Panc1 (cell line): ENCODE results near the gene RASGEF1C. TPM values are rescaled to one million over a fixed set of nuclear protein-coding genes. Genes with fewer than 3 reads are reported as not detected.

ENCODE experiments used
- ATAC-seq: fragments of 200-7000 bp; cut with Tn5 transposase; 2 replicates; pipeline ENCODE4 v1.9.1; 2020; ENCODE audit warnings: mild to moderate bottlenecking, moderate library complexity
- BruUV-seq: library from RNA; stranded (reverse); fragments of 400-500 nt; replicated peaks from 2 replicates; lab custom pipeline; 2021; lab: Mats Ljungman, UMichigan
- CTCF ChIA-PET: fragments of 300-600 bp; sonication (Branson Sonifier 250); formaldehyde crosslinking; loops from one replicate; lab custom pipeline; 2022; ENCODE audit warnings: antibody characterized with exemption; lab: Charles Lee
- POLR2A ChIA-PET: fragments of 300-600 bp; sonication (Branson Sonifier 250); formaldehyde crosslinking; loops from one replicate; lab custom pipeline; 2022; ENCODE audit warnings: antibody characterized with exemption; lab: Charles Lee
- DNase-seq: peaks from one replicate; pipeline ENCODE4 v3.0.0-alpha.2; 2010; ENCODE audit warnings: low read depth, low spot score
- H3K27ac ChIP-seq: 2 replicates; pipeline ENCODE4 v1.5.1; 2011; ENCODE audit warnings: mild to moderate bottlenecking, low read length, inconsistent platforms
- H3K27me3 ChIP-seq: fragments of 200-500 bp; sonication (Bioruptor generic); 2 replicates; pipeline ENCODE4 v1.6.0; 2014; ENCODE audit warnings: low read length, inconsistent platforms; ENCODE audit not compliant: control insufficient read depth, insufficient read depth
- H3K36me3 ChIP-seq: fragments of 200-500 bp; sonication (Bioruptor generic); 2 replicates; pipeline ENCODE4 v1.5.1; 2014; ENCODE audit warnings: inconsistent platforms, mild to moderate bottlenecking, low read length, moderate library complexity; ENCODE audit not compliant: control insufficient read depth, insufficient read depth
- H3K4me1 ChIP-seq: 2 replicates; pipeline ENCODE4 v1.5.1; 2011; ENCODE audit warnings: inconsistent platforms, mild to moderate bottlenecking, low read length, moderate library complexity; ENCODE audit not compliant: control insufficient read depth, insufficient read depth
- H3K4me3 ChIP-seq, 2 experiments: 2 replicates each; pipeline ENCODE4 v1.5.1; 2011 to 2012; ENCODE audit warnings: low read depth in 2 of 2, low read length in 2 of 2, mild to moderate bottlenecking in 2 of 2, inconsistent platforms in 1 of 2, moderate library complexity in 1 of 2
- H3K9me3 ChIP-seq: fragments of 200-500 bp; sonication (Bioruptor generic); 2 replicates; pipeline ENCODE4 v1.5.1; 2014; ENCODE audit warnings: low read depth, mild to moderate bottlenecking, inconsistent platforms, low read length, moderate library complexity; ENCODE audit not compliant: control insufficient read depth, insufficient read depth
- POLR2AphosphoS5 ChIP-seq: IDR thresholded peaks from 2 replicates; pipeline ENCODE4 v1.6.1; 2012; ENCODE audit warnings: mild to moderate bottlenecking, low read depth, low read length, moderate library complexity
- SIN3A ChIP-seq: IDR thresholded peaks from 2 replicates; pipeline ENCODE4 v1.6.1; 2012; ENCODE audit warnings: low read depth, mild to moderate bottlenecking, low read length, moderate library complexity, borderline replicate concordance; ENCODE audit not compliant: insufficient read depth
- TCF7L2 ChIP-seq: IDR thresholded peaks from 2 replicates; pipeline ENCODE4 v1.6.1; 2011; ENCODE audit warnings: mild to moderate bottlenecking, low read depth, low read length, inconsistent platforms
- in situ Hi-C: cut with HindIII; loops from 2 replicates; pipeline ENCODE4 v1.10.0; 2016; ENCODE audit warnings: low sequenced_read_pairs, low pct_unique_long_range_greater_than_20kb
- intact Hi-C: fragments of 100-400 bp; cut with micrococcal nuclease; formaldehyde crosslinking; loops from one replicate; pipeline ENCODE4 v1.10.0; 2022; ENCODE audit not compliant: unreplicated experiment
- total RNA-seq: library from RNA; stranded (reverse); gene quantifications from one replicate; pipeline ENCODE4 v1.2.1, GENCODE V29; 2021; ENCODE audit not compliant: unreplicated experiment
- TF ChIP-seq, protein P1 (sequence below): fragments of 450-650 bp; IDR thresholded peaks from 2 replicates; pipeline ENCODE4 v1.5.1; 2017; ENCODE audit warnings: mild to moderate bottlenecking
- TF ChIP-seq, protein P2 (sequence below), 2 experiments: IDR thresholded peaks; 2 replicates each; pipeline ENCODE4 v1.6.1; 2011 to 2012; ENCODE audit warnings: low read depth in 2 of 2, control low read depth in 1 of 2, low read length in 1 of 2, mild to moderate bottlenecking in 1 of 2, moderate library complexity in 1 of 2; ENCODE audit not compliant: insufficient read depth in 1 of 2

The RASGEF1C gene
- total RNA-seq, 1 experiment from 2014 or later, result 0.49 TPM

DNA sequence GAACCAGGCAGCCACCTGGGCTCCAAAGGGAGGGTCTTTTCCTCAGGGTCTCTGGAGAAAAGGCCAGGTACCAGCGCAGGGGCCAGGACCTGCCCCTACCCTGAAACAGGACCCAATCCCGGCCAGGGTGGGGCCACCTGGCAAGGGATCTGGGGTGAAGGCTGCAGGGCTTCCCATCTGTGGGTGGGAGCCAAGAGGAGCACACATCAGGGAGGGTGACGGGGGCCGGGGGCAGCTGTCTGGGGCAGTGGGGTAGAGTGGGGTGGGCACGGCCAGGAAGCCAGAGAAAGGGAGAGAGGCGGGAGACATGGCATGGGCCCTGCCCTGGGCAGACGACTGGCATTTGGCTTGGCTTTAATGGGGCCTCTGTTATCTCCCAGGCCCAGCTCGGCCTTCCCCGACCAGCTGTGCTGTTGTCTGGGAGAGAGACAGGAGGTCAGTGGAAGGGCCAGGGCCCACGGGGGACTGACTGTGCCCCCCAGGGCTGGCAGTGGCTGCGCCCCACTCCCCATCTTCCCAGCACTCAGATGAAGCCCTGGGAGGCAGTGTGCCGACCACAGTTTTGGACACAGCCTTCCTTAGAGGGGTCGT is 80.2 kb downstream of the RASGEF1C start:
- H3K4me1 ChIP-seq, result peaks cover 7% of the 10 kb centered on the region
- ATAC-seq (no peak), DNase-seq (no peak)
- intact Hi-C loops, result loop anchor here (5.0 to 10.0 kb wide), 2 partner anchors 79 to 186 kb away; partner anchors contain the start of gene RASGEF1C
- H3K27me3 ChIP-seq, result peaks cover 2% of the 10 kb centered on the region
- H3K27ac ChIP-seq, result no peak overlapping the region
- H3K4me3 ChIP-seq, result no peak overlapping the region
- in situ Hi-C loops, result no loop called here
- TF ChIP-seq TCF7L2, result no peak
- no peak for TF ChIP-seq POLR2AphosphoS5
- TF ChIP-seq, protein P1, sequence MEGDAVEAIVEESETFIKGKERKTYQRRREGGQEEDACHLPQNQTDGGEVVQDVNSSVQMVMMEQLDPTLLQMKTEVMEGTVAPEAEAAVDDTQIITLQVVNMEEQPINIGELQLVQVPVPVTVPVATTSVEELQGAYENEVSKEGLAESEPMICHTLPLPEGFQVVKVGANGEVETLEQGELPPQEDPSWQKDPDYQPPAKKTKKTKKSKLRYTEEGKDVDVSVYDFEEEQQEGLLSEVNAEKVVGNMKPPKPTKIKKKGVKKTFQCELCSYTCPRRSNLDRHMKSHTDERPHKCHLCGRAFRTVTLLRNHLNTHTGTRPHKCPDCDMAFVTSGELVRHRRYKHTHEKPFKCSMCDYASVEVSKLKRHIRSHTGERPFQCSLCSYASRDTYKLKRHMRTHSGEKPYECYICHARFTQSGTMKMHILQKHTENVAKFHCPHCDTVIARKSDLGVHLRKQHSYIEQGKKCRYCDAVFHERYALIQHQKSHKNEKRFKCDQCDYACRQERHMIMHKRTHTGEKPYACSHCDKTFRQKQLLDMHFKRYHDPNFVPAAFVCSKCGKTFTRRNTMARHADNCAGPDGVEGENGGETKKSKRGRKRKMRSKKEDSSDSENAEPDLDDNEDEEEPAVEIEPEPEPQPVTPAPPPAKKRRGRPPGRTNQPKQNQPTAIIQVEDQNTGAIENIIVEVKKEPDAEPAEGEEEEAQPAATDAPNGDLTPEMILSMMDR, result no peak
- TF ChIP-seq, protein P2, sequence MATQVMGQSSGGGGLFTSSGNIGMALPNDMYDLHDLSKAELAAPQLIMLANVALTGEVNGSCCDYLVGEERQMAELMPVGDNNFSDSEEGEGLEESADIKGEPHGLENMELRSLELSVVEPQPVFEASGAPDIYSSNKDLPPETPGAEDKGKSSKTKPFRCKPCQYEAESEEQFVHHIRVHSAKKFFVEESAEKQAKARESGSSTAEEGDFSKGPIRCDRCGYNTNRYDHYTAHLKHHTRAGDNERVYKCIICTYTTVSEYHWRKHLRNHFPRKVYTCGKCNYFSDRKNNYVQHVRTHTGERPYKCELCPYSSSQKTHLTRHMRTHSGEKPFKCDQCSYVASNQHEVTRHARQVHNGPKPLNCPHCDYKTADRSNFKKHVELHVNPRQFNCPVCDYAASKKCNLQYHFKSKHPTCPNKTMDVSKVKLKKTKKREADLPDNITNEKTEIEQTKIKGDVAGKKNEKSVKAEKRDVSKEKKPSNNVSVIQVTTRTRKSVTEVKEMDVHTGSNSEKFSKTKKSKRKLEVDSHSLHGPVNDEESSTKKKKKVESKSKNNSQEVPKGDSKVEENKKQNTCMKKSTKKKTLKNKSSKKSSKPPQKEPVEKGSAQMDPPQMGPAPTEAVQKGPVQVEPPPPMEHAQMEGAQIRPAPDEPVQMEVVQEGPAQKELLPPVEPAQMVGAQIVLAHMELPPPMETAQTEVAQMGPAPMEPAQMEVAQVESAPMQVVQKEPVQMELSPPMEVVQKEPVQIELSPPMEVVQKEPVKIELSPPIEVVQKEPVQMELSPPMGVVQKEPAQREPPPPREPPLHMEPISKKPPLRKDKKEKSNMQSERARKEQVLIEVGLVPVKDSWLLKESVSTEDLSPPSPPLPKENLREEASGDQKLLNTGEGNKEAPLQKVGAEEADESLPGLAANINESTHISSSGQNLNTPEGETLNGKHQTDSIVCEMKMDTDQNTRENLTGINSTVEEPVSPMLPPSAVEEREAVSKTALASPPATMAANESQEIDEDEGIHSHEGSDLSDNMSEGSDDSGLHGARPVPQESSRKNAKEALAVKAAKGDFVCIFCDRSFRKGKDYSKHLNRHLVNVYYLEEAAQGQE (IDR thresholded peaks at IDR 0.05; ENCODE audit: insufficient read depth in 1 of 2, low read depth in 2 of 2, low read length in 1 of 2), result no peak
- no peak for TF ChIP-seq SIN3A
- ChIA-PET POLR2A (interaction anchor here (0.6 kb wide), 1 partner anchor 11 kb away, joined by 12 read pairs; no protein-coding TSS in a partner anchor), CTCF (interaction anchor here (0.6 to 2.3 kb wide), 2 partner anchors 50 to 80 kb away, joined by 7 to 10 read pairs; partner anchors contain the start of gene RASGEF1C)
- H3K36me3 ChIP-seq, result no peaks in the 10 kb centered on the region
- H3K9me3 ChIP-seq, result no peaks in the 10 kb centered on the region
- no TSS peak for BruUV-seq

DNA sequence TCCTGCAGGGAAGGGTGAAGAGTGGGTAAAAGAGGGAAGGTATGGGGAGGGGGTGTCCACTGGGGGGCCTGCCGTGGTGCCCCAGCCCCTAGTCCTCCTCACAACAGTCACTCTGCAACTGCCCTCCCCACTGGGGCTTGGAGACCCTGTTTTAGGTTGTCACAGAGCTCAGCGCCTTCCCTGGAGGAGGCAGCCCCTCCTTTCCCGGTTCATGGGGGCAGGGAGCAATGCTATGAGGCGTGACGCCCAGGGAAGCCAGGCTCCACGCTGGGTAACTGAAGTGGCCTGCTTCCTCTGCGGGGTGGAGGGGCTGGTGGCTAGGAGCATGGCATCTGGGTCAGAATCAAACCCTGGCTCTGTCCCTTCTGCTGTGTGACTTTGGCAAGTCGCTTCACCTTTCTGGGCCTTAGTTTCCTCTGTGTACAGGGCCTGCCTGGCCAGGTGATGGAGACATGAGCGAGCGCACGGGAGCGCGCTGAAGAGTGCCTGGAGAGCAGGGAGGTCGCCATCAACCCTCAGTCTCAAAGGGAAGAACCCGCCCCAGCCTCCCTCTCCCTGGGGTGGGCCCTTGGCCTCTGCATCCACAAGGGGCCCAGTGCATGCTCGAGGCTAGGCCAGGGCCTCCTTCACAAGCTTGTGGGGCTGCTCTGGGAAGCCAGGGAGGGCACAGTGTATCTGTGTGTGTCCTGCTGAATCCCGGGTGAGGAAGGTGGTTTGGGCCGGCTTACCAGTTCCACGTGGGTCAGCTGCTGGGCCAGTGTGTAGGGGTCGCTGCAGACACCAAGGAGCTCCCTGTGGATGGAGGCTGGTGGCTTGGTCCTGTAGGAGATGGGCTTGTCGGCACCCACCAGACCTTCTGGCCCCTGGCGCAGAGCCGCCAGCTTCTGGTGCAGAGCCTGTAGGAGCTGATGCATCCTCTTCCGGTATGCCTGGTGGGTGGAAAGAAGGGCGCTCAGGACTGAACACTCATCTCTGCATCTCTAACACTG is 81.0 kb downstream of the RASGEF1C start:
- Histone ChIP-seq H3K36me3 (no peaks in the 10 kb centered on the region), H3K9me3 (no peaks in the 10 kb centered on the region), H3K4me1 (peaks cover 7% of the 10 kb centered on the region), H3K27ac (no peak overlapping the region), H3K27me3 (peaks cover 9% of the 10 kb centered on the region), H3K4me3 (no peak overlapping the region)
- intact Hi-C loops (loop anchor here (5.0 to 10.0 kb wide), 2 partner anchors 79 to 187 kb away; partner anchors contain the start of gene RASGEF1C), in situ Hi-C loops (no loop called here)
- TF ChIP-seq, protein P1, result no peak
- TF ChIP-seq POLR2AphosphoS5 (no peak), SIN3A (no peak), TCF7L2 (no peak)
- TF ChIP-seq, protein P2 (IDR thresholded peaks at IDR 0.05; ENCODE audit: insufficient read depth in 1 of 2, low read depth in 2 of 2, low read length in 1 of 2), result no peak
- peak; percentile 23; the same call in 1 of the 2 replicates for ATAC-seq
- POLR2A ChIA-PET, result interaction anchor here (0.6 kb wide), 1 partner anchor 10 kb away, joined by 12 read pairs; no protein-coding TSS in a partner anchor
- no TSS peak for BruUV-seq
- CTCF ChIA-PET, result interaction anchor here (0.6 to 2.3 kb wide), 3 partner anchors 13 to 81 kb away, joined by 6 to 10 read pairs (median 7); partner anchors contain the start of gene RASGEF1C
- no peak for DNase-seq
